Right cardiac atrium (tissue), 5 donors: ENCODE data around the gene SH3BP4. TPM values are rescaled to one million over a fixed set of nuclear protein-coding genes. Genes with fewer than 3 reads are reported as not detected.

ENCODE experiments used
- ATAC-seq, 2 donors: fragments of 200-7000 bp; cut with Tn5 transposase; one replicate each; pipeline versions ENCODE4 v1.8.0 to v1.9.1; 2020; ENCODE audit warnings: moderate library complexity in 2 of 2, mild to moderate bottlenecking in 1 of 2
- DNase-seq, 3 donors: peaks; one replicate each; pipeline ENCODE4 v3.0.0-alpha.2; 2020
- H3K27ac ChIP-seq: one replicate; pipeline ENCODE4 v1.5.1; 2013; ENCODE audit warnings: mild to moderate bottlenecking, low read length, control low read depth, moderate library complexity
- H3K27me3 ChIP-seq: one replicate; pipeline ENCODE4 v1.6.1; 2013; ENCODE audit not compliant: control insufficient read depth, insufficient read depth
- H3K4me1 ChIP-seq: one replicate; pipeline ENCODE4 v1.6.1; 2013; ENCODE audit warnings: low read length; ENCODE audit not compliant: control insufficient read depth, insufficient read depth
- H3K4me3 ChIP-seq: one replicate; pipeline ENCODE4 v1.5.1; 2013; ENCODE audit warnings: low read length, control low read depth
- H3K9me3 ChIP-seq: one replicate; pipeline ENCODE4 v1.6.1; 2013; ENCODE audit warnings: low read length; ENCODE audit not compliant: control insufficient read depth
- WGBS: extraction: QIAGEN DNeasy Blood & Tissue Kit; methylation state at CpG from one replicate; pipeline ENCODE4 v1.1.7; 2013; 5-methylcytosine and 5-hydroxymethylcytosine counted together
- intact Hi-C, 4 donors: fragments of 100-400 bp; cut with DNase I; formaldehyde crosslinking; loops; one replicate each; pipeline versions ENCODE4 v1.11.0 to v1.14.0; 2022 to 2023
- polyA plus RNA-seq: library from polyadenylated mRNA; stranded (reverse); fragments of 200-250 nt; gene quantifications from one replicate; pipeline ENCODE4 v1.2.3, GENCODE V29; 2013
- total RNA-seq, 4 donors: library from RNA; stranded (reverse); fragmentation: NEBNext Ultra II Directional; extraction: Animal tissue kit (Norgen Biotek cat#: 25700); gene quantifications; one replicate each; pipeline ENCODE4 v1.2.1, GENCODE V29; 2021
- donor health status: healthy with polysubstance abuse.
- donor health status: DM: no; HTN: yes; CAD: no.
- donor health status: DM: no; HTN: no; CAD: no.
- donor health status: DM: no; HTN: yes; CAD: no; lungs with severe emphysema.
- donor health status: DM: yes; HTN: yes; CAD: no.

Gene SH3BP4
- total and polyA plus RNA-seq, 5 donors = 12.3 to 32.0 (median 19.9) TPM

DNA sequence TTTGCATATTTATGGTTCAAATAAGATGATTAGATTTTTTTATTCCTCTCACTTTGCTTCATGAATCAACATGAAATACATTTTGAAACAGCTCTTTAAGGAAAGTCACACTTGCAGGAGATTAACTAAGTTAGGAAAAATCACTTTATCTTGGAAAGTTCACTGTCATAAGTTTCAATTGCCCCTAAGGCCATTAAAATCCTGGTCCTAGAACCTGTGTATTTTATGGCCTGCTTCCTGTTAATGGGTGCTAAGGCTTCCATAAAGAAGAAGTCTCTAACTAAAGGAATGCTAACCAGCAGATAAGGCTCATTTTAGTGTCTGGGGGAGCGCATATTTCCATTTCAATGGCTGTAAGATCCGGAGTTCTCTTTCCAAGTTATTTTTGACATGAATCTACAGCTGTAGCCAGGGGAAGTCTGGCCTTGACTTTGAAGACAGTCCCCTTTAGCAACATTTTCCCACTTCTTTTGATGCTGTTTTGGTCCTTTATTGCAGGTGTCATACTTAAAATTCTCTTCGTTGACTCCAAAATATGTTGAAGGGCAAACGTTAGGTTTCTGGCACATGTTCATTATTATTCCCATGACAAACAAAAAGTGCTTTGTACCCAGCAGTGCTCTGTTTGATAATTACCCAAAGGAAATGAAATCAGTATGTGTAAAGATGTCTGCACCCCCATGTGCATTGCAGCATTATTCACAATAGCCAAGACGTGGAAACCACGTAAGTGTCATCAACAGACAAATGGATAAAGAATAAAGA lies 34.4 kb upstream of the SH3BP4 start:
- no peak for DNase-seq
- no peak for ATAC-seq
- H3K27me3 ChIP-seq = no peaks in the 10 kb centered on the region
- WGBS = 24% methylated on average over 6 of the region's 6 CpGs
- no peak overlapping the region for H3K4me3 ChIP-seq
- intact Hi-C loops = no loop called here
- H3K27ac ChIP-seq = no peak overlapping the region
- peaks cover 4% of the 10 kb centered on the region for H3K4me1 ChIP-seq
- H3K9me3 ChIP-seq = no peaks in the 10 kb centered on the region

- intact Hi-C loops = no loop called here
- no peak overlapping the region for H3K4me3 ChIP-seq
- WGBS = 88% methylated on average over 3 of the region's 3 CpGs
- ATAC-seq (no peak), DNase-seq (no peak)
- no peaks in the 10 kb centered on the region for H3K27me3 ChIP-seq
- no peak overlapping the region for H3K27ac ChIP-seq
- peaks cover 4% of the 10 kb centered on the region for H3K4me1 ChIP-seq
- H3K9me3 ChIP-seq = no peaks in the 10 kb centered on the region
These were observed 32.1 kb upstream of the SH3BP4 start for GRCh38 chr2:234919711-234920110.

DNA sequence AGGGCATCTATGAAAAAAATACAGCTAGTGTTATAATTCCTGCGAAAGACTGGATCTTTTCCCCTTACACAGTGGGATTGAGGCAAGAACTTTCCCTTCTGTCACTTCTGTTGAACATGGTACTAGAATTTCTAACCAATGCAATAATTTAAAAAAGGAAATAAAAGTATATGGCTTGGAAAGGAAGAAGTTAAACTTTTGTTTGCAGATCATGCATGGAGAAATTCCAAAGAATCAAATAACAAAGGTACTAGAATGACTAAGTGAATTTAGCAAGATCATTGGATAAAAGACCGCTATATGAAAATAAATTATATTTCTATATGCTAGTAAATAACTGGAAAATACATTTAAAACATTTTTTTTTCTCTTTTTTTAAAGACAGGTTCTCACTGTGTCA lies 31.0 kb upstream of the SH3BP4 start:
- intact Hi-C loops = no loop called here
- no peaks in the 10 kb centered on the region for H3K27me3 ChIP-seq
- ATAC-seq (no peak), DNase-seq (no peak)
- no peak overlapping the region for H3K27ac ChIP-seq
- H3K4me1 ChIP-seq = peaks cover 4% of the 10 kb centered on the region
- H3K4me3 ChIP-seq = no peak overlapping the region
- WGBS = 99% methylated on average over 2 of the region's 2 CpGs
- H3K9me3 ChIP-seq = no peaks in the 10 kb centered on the region

GRCh38 chr2:234929002-234929401 lies 22.8 kb upstream of the SH3BP4 start:
- Histone ChIP-seq H3K9me3 (no peaks in the 10 kb centered on the region), H3K27ac (no peak overlapping the region), H3K4me1 (no peaks in the 10 kb centered on the region), H3K4me3 (no peak overlapping the region), H3K27me3 (no peaks in the 10 kb centered on the region)
- WGBS = 91% methylated on average over 11 of the region's 11 CpGs
- intact Hi-C loops = no loop called here
- ATAC-seq (no peak), DNase-seq (no peak)

- intact Hi-C loops = no loop called here
- 82% methylated on average over 4 of the region's 4 CpGs for WGBS
- ATAC-seq (no peak), DNase-seq (no peak)
- Histone ChIP-seq H3K27me3 (no peaks in the 10 kb centered on the region), H3K4me3 (no peak overlapping the region), H3K27ac (no peak overlapping the region), H3K4me1 (no peaks in the 10 kb centered on the region), H3K9me3 (no peaks in the 10 kb centered on the region)
These were observed 21.4 kb upstream of the SH3BP4 start for GRCh38 chr2:234930397-234930796.

- ATAC-seq (no peak), DNase-seq (no peak)
- Histone ChIP-seq H3K4me3 (no peak overlapping the region), H3K4me1 (no peaks in the 10 kb centered on the region), H3K27me3 (no peaks in the 10 kb centered on the region), H3K27ac (no peak overlapping the region), H3K9me3 (no peaks in the 10 kb centered on the region)
- intact Hi-C loops = no loop called here
- 86% methylated on average over 2 of the region's 2 CpGs for WGBS
These were observed 20.4 kb upstream of the SH3BP4 start for GRCh38 chr2:234931371-234931770.

DNA sequence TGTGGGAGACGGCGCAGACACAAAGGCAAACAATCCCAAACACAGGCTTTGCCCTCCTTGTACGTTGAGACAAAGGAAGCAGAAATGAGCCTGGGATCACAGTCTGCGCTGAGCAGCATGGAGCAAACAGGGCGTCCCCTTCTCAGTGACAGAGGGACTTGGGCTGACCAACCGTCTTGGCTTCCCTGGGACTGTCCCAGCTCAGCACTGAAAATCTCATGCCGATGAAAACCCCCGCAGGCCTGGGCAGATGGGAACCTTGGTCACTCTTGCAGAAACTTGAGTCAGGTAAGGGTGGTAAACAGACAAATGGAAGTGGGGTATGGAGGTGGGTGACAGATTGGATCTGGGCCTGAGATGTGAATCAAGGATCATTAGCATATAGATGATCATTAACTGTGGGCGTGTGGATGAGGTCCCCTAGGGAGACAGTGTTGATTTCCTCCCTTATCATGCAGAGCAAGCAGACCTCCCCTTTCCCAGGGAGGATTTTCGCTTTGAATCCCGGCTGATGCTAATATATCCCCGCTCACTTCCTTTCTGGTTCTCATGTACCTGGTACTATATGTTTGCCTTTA lies 19.1 kb upstream of the SH3BP4 start:
- 62% methylated on average over 12 of the region's 12 CpGs for WGBS

DNA sequence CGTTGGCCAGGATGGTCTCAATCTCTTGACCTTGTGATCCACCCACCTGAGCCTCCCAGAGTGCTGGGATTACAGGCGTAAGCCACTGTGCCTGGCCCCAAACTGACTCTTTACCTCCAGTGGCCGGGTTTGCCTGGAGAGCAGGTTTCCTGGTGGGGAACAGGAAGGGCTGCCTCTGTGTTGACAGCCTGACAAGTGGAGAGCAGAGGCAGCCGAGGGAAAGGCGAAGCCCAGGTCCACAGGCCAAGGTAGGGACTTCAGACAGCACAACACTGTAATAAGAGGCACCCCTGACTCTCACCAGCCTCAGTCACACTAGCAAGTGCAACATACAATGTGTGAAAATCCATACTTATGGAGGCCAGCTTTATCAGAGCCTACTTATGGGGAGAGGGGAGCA lies 16.5 kb upstream of the SH3BP4 start:
- WGBS = 83% methylated on average over 5 of the region's 5 CpGs
- Histone ChIP-seq H3K27me3 (no peaks in the 10 kb centered on the region), H3K4me1 (no peaks in the 10 kb centered on the region), H3K27ac (no peak overlapping the region), H3K4me3 (no peak overlapping the region), H3K9me3 (no peaks in the 10 kb centered on the region)
- ATAC-seq (no peak), DNase-seq (no peak)
- intact Hi-C loops = no loop called here

More for the DNA sequence above, 19.1 kb upstream of the SH3BP4 start:
- H3K27me3 ChIP-seq = no peaks in the 10 kb centered on the region
- H3K4me1 ChIP-seq = no peaks in the 10 kb centered on the region
- intact Hi-C loops = no loop called here
- no peak overlapping the region for H3K27ac ChIP-seq
- no peak for DNase-seq
- no peaks in the 10 kb centered on the region for H3K9me3 ChIP-seq
- ATAC-seq = no peak
- no peak overlapping the region for H3K4me3 ChIP-seq

- Histone ChIP-seq H3K9me3 (no peaks in the 10 kb centered on the region), H3K4me1 (no peaks in the 10 kb centered on the region), H3K4me3 (no peak overlapping the region), H3K27me3 (no peaks in the 10 kb centered on the region), H3K27ac (no peak overlapping the region)
- 83% methylated on average over 4 of the region's 4 CpGs for WGBS
- DNase-seq (no peak), ATAC-seq (no peak)
- intact Hi-C loops = no loop called here
These were observed 12.2 kb upstream of the SH3BP4 start for GRCh38 chr2:234939576-234939975.

- 73% methylated on average over 5 of the region's 5 CpGs for WGBS
- intact Hi-C loops = no loop called here
These were observed 11.8 kb upstream of the SH3BP4 start for GRCh38 chr2:234939996-234940395.

DNA sequence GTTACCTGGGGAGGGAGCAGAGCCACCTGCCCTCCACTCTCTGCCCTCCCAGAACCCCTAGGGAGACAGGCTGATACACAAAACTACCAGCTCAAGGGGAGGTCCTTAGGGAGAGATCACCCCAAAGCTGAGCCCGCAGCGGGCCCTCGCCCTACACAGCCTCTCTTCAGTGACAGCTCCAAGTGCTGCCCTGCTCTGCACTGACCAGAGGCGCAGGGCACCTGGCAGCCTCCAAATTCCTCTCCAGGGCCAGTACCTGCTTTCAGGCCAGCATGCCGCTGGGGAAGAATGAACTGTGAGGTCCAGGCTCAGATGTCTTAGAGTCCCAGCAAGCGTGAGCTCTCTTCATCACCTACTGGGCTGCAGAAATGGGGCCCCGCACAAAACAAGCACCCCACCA lies 11.3 kb upstream of the SH3BP4 start:
- no peak for ATAC-seq
- WGBS = 86% methylated on average over 7 of the region's 7 CpGs
- Histone ChIP-seq H3K27me3 (no peaks in the 10 kb centered on the region), H3K27ac (no peak overlapping the region), H3K4me1 (no peaks in the 10 kb centered on the region), H3K9me3 (no peaks in the 10 kb centered on the region), H3K4me3 (no peak overlapping the region)
- intact Hi-C loops = no loop called here
- no peak for DNase-seq

More at GRCh38 chr2:234939996-234940395, 11.8 kb upstream of the SH3BP4 start:
- Histone ChIP-seq H3K4me3 (no peak overlapping the region), H3K27me3 (no peaks in the 10 kb centered on the region), H3K27ac (no peak overlapping the region), H3K4me1 (no peaks in the 10 kb centered on the region), H3K9me3 (no peaks in the 10 kb centered on the region)
- DNase-seq (no peak), ATAC-seq (no peak)
